Jurkat, Clone E6-1 (cell line): Measurements from ENCODE around the gene RXRA. TPM values are rescaled to one million over a fixed set of nuclear protein-coding genes. Genes with fewer than 3 reads are reported as not detected.

ENCODE experiments used
- DNase-seq: peaks from one replicate; pipeline ENCODE4 v3.0.0-alpha.2; 2011; ENCODE audit warnings: low read depth, low spot score
- H3K4me3 ChIP-seq: 2 replicates; pipeline ENCODE4 v1.5.1; 2011; ENCODE audit warnings: mild to moderate bottlenecking, low read length, control low read depth, moderate library complexity
- polyA plus RNA-seq: library from polyadenylated mRNA; unstranded; fragments of >200 nt; gene quantifications from one replicate; pipeline ENCODE4 v1.2.1, GENCODE V29; 2012; ENCODE audit warnings: missing spikeins; ENCODE audit not compliant: insufficient read length, insufficient read depth

The RXRA gene
- 25.4 TPM for polyA plus RNA-seq

DNA sequence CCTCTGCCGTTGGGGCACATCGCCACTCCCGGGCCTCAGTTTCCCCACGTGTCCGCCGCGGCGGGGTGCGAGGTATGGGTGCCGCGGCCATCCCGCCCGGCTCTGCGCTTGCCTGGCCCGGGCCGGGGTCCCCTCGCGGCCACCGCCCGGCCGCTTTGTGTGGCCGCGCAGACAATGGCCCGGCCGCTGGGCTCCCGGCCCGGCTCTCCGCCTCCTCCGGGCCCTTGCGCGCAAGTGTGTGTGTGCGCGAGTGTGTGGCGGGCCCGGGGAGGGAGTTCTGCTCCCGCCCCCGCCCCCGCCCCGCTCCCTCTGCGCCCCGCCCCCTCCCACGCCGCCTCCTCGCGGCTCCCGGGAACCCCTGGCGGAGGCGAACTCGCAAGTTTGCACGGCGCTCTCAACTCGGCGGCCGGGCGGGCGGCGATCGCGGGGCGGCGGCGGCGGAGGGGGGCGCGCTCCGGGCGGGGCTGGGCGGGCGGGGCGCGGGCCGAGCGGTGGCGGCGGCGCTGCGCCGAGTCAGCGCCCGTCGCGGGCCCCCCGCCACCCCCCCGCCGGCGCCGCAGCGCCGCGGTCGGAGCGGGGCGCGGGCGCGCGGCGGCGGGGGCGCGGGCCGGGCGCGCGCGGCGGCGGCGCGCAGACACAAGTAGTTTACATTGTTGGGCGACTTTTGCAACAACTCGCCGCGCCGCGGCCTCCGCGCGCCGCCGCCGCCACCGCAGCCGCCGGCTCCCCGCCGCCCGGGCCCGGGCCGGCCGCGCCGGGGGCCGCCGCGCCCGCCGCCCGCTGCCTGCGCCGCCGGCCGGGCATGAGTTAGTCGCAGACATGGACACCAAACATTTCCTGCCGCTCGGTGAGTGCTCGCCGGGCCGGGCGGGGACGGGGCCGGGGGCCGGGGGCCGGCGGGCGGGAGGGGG is at the start of gene RXRA:
TSS of gene RXRA (plus strand) at position 643 of the 911 bp plus-strand sequence. CDS start at position 820, 177 bp downstream.
- H3K4me3 ChIP-seq = peak within 1 kb of the TSS; percentile 27
- peak; percentile 12 for DNase-seq

DNA sequence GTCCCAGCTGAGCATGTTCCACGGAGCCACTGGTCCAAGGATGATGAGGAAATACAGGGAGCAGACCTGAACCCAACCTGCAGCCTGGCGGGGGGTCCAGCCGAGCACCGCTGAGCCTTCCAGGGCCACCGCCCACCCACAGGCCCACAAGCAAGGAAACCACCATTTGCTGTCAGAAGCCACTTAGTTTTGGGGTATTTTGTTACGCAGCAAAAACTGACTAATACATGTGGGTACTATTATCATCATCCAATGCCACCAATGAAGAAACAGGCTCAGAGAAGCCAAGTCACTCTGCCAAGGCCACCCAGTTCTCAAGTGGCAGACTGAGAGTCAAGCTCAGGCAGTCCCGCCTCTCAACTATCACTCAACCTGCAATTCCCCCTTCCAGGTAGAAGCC is 48.0 kb upstream of the RXRA start:
- no peak overlapping the region for H3K4me3 ChIP-seq
- no peak for DNase-seq

DNA sequence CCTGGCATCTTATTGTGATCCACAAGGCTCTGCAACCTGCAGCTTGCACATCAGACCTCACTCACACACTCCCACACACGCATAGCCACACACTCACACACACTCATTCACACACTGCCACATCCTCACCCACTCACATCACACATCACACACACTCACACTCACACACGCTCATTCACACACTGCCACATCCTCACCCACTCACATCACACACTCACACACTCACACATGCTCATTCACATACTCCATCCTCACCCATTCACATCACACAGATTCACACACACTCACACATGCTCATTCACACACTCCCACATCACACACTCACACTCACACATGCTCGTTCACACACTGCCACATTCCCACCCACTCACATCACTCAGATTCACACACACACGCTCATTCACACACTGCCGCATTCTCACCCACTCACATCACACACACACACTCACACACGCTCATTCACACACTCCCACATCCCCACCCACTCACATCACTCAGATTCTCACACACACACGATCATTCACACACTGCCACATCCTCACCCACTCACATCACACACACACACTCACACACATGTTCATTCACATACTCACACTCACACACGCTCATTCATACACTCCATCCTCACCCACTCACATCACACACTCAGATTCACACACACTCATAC is 47.1 kb upstream of the RXRA start:
- DNase-seq = no peak
- no peak overlapping the region for H3K4me3 ChIP-seq

DNA sequence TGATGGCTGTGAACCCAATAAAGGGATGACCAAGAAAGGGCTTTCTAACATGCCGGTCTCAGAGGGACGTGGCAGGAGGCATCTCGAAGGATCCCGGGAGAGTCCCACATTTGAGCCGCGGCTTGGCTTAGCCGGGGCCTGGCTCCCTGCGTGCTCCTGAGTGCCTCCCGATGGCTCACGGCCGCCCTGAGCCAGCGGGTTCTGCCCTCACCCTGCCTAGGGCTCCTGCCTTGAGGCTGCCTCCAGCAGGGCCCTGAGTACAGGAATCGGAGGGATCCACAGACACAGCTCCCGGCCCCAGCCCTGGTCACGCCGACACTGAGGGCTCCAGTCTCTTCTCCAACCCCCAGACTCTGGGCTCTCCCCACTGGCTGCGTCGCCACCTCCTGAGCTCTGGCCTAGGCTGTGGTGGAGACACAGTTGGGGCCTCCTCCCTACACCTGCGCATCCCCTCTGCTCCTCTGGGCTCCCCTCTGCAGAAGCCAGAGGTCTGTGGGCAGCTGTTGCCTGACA is 44.1 kb upstream of the RXRA start:
- DNase-seq = no peak
- no peak overlapping the region for H3K4me3 ChIP-seq

DNA sequence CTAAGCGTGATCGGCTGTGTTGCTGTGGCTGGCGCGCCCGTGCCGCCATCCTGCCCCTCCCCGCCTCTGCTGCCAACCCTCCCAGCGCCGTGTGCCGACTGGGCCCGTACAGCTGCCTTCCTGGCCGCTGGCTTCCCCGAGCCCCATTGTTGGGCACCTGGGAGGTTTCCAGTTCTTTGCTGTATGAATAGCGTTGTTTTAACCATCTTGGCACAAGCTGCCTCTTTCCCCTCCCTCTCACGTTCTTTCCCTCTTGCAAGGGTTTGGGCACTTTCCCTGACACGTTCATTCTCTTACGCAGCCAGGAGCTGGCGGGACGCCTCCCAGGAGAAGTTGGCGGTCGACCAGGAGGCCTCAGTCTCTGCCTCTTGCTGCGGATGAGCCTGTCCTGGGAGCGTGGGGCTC is 43.1 kb upstream of the RXRA start:
- no peak for DNase-seq
- H3K4me3 ChIP-seq = no peak overlapping the region

DNA sequence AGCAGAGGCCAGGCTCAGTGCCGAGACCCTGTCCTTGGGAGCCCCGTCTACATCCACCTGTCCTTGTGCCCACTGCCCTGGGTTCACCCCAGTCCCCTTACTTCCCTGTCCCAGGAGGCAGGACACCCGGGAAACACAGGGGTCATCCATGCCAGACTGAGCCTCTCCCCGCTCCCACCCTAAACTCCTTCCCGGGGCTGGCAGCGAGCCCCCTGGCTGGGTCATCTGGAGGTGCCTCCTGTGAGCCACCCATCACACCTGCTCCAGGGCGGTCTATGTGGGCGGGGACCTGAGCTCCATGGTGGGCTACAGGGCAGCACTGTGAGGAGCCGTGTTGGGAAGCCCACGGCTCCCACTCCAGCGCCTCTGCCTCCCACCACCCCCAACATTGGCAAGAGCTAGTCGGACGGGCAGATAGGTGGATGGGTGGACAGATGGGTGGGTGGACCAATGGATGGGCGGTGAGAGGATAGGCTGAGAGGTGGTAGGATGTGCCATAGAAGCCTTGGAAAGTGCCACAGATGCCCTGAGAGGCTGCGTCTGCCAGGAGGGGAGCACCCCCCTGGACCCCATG is 42.5 kb upstream of the RXRA start:
- no peak overlapping the region for H3K4me3 ChIP-seq

DNA sequence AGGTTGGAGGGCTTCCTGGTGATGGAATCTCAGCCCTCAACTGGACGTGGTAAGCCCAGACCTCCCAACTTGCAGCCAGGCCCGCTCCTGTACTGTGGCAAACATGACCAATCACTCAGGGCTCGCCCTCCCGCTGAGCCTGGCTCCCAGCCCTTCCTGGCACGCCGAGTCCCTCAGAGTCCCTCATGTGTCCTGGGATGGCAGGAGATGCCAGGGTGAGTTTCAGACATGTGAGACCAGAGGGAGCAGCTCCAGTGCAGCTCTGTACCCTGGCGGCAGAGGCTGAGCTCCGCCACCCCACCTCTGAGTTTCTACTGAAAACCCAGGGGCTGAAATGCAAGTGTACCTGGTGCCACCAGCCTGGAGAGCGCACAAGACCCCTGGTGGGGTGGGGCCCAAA is 42.0 kb upstream of the RXRA start:
- H3K4me3 ChIP-seq = no peak overlapping the region
- no peak for DNase-seq

More for the DNA sequence above, 42.5 kb upstream of the RXRA start:
- no peak for DNase-seq

DNA sequence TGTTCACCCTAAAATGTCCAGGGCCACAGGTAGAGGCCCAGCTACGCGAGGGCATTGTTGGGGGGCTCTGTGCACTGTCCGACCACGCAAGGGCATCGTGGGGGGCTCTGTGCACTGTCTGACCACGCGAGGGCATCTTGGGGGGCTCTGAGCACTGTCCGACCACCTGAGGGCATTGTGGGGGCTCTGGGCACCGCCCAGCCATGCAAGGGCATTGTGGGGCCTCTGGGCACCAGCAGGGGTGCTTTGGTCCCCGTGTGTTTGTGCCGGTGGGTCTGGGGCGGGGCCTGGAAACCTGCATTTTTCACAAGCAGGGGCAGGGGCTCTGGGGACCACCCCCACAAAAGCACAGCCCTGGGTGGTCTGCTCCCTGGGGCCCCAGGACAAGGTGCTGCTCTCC is 41.5 kb upstream of the RXRA start:
- no peak overlapping the region for H3K4me3 ChIP-seq
- DNase-seq = no peak

DNA sequence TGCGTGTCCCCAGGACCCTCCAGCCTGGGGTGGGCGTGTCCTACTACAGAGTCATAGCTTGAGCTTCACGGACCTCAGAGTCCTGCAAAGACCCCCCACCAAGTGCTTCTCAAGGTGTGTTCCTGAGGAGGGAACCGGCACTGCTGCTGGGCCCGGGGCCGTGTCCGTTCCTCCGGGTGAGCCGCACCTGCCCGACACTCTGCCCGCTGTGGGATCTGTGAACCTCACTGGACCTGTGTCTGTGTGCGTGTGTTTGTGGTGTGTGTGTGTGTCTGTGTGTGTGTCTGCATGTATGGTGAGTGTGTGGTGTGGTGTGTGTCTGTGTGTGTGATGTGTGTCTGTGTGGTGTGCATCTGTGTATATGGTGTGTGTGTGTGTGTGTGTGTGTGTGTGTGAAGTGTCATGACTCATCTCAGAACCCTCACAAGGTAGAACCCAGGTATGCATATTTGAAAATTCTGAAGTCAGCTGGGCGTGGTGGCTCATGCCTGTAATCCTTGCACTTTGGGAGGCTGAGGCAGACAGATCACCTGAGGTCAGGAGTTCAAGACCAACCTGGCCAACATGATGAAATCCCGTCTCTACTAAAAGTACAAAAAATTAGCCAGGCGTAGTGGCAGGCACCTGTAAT is 40.9 kb upstream of the RXRA start:
- H3K4me3 ChIP-seq = no peak overlapping the region
- DNase-seq = no peak

DNA sequence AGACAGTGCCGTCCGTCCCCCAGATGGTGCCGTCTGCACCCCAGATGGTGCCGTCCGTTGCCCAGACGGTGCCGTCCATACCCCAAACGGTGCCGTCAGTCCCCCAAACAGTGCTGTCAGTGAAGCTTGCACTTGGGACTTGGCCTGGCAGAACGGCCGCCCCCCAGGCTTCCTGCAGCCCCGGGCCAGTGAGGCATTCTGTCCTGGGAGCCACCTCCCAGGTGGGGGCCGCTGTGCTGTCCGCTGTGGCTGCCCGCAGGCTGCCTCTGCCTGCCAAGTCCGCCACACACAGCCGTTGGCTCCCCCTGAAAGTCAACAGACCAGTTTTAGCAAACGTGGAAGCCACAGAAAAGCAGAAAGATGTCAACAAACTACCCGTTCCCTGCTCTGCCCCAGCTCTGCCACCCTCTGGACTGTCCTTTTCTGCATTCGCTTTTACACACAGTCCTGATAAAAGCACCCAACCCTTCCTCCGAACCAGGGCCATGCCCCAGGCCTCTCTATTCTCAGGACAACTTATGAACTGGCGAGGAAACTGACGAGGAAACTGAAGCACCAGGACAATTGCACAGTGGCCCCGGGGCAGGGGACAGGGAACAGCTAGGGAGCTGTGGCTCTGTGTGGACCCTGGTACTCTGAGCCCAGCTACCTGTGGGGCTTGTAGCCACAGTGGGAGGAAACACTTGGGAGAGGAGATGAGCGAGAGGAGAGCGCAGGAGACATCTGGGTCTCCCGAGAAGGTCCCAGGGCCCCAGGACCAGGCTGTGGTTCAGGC is 39.6 kb upstream of the RXRA start:
- DNase-seq = no peak
- no peak overlapping the region for H3K4me3 ChIP-seq

DNA sequence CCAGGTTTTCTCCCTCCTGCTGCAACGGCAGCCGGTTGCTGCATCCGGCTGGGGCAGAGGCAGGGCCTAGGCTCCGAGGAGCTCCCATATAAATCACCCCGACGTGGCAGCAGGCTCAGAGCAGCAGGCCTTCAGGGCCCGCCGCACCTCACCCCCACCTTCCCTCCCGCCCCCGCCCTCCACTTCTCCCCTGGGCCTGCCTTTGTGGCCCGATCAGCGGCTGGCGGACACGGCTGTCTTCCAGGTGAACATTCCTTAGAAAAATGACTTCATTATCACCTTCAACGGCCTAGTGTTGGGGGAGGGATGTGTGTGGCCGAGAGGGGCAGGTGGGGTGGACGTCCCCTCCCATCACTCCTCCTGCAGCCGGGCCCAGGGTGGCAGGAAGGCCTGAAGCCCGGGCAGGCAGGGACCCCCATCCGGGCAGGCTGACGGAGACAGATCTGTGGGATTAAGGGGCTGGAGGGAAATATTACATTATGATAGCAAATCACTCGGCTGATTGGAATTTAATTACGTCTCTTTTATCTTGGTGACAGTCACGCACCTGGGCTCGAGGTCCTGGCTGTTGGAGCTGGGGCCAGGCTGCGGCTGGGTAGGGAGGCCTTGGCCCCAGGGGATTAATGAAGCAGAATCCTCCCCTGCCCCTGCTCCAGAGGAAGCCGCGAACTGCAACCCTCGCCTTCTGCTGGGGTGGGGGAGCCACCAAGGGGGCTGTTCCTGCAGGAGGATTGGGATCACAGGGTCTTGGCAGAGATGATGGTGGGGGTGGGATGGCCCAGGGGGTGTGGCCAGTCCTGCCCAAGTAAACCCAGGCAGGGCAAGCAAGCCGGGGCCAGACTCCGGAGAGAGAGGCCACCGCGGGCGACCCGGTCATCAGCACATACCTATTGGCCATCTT is 38.4 kb upstream of the RXRA start:
- no peak for DNase-seq
- no peak overlapping the region for H3K4me3 ChIP-seq

DNA sequence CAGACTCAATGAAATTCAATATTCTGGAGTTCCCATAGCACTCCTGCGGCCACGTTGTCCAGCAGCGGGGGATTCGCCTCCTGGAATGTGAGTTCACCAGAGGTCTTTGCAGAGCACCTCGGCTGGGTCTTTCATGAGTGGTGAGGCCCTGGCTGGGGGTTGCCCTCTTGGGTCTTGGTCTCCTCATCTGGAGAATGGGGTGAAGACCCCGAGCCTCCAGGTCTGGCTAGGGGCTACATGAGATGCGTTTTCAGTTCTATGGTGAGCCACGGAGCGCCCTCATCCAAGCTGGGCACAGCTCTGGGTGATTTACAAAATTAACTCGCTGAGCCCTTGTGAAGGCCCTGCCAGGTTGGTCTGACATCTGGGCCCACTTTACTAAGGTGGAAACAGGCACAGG is 37.5 kb upstream of the RXRA start:
- H3K4me3 ChIP-seq = no peak overlapping the region
- no peak for DNase-seq

DNA sequence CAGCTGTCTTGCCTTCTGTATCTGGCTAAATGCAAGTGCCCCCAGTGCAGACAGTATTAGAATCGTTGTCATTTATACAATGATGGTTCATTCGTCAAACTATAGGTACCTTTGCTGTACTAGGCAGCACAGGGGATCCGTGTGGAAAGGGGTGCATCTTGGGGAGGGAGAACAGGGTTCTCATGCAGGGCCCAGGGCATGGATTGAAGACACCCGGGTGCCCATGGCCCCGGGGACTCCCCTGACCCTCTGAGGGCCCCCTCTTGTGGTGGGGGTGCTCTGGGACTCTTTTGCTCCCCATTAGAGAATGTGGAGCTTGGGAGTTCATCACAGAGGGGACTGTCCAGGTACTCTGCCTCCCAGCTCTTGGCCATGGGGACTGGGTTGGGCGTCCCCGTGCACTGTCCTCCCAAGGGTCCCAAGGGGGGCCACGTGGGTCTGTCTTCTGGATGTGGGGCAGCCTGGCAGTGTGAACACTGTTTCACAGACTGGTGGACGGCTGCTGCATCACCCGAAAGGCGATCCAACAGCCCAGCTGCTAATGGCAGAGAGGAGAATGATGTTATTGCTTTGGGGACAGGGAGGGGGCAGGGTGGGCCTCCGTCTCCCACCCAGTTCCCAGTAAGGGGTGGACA is 36.9 kb upstream of the RXRA start:
- no peak overlapping the region for H3K4me3 ChIP-seq
- DNase-seq = no peak

DNA sequence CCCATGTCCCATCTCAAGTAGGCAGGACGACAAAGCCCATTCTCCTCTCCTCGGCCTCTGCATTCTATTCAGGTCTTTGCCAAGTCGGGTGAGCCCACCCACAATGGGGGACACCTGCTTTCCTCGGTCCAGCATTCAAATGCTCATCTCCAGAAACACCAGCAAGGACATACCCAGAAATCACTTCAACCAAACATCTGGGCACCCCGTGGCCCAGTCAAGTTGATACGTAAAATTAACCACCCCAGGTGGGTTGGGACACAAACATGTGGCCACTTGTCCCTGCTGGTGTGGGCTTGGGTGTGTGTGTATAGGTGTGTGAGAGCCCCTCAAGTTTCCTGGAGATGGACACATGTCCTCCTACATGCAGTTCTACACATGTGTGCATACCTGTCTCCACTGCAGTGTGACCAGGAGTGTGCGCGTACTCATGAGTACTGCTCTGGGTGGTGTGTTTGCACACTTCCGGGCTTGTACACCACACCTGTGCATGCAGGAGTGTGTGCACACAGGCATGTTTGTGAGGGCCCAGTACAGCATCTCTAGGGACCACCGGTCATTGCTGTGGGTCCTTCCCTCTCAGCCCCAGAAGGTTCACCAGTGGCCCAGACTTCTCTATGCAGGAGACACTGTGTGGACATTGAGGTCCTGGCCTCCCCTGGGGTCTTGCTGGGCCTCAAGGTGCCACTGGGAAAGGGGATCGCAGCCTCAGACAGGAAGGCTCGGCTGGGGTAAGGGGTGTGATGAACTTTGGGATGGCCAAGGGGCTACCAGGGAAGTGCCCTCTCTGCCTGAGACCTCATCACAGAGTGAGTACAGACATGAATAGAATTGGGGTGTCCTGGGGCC is 35.4 kb upstream of the RXRA start:
- no peak for DNase-seq
- H3K4me3 ChIP-seq = no peak overlapping the region

DNA sequence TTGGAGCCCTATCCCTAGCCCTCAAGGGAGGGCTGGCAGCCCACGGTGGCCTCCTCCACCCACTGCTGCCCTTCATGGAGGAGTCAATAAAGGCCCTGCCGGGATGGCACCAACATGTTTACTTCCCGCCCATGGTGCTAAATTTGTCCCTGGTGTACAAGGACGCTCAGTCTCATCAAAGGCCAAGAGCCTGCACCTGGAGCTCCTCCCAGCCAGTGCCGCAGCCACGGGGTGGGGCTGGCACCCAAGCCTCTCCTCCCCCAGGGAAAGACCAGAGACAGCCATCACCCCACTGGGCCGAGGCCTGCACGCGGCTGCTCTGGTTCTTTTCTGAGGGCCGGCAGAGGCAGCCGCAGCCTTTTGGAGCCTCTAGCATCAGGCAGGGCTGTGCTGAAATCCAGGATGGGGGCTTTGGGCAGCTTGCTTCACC is 34.8 kb upstream of the RXRA start:
- DNase-seq = no peak
- H3K4me3 ChIP-seq = no peak overlapping the region
